ENCODE results near the gene GSC2. TPM values are rescaled to one million over a fixed set of nuclear protein-coding genes. Genes with fewer than 3 reads are reported as not detected.

GSC2 gene
- total RNA-seq, 1 donor from 2014 or later, result not detected

DNA sequence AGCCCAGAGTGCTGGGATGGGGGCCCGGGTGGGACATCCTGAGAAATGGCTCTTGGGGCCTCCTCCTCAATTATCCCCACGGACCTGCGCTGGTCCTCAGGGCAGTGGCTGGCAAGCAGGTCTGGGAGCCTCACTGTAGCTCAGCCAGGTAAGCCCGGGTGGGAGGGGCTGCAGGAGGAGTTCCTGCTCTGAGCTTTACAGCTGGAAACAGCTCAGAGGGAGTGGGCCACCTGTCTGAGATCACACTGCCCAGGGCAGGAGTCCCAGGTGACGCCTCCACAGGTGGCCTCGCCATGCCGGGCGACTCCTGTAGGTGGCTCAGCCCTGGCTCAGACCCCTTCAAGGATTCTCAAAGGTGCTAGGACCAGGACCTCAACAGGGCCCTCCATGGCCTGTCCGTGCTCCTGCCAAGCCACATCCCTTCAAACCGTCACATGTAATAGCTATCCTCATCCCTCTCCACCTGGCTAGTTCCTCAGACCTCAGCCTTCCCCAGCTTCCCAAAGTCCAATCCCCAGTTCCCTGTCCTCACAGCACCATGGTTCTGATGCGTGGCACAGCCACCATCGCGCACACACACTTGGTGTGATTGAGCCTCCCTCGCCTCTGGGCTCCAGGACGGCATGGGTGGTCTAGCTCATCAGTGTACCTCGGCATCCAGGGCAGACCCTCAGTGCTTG, 22.6 kb downstream of the GSC2 start:
- Mint-ChIP-seq H3K9me3 (ENCODE audit: unreplicated experiment) (no peaks in the 10 kb centered on the region), H3K27me3 (ENCODE audit: low read depth, unreplicated experiment) (peaks cover 30% of the 10 kb centered on the region), H3K36me3 (ENCODE audit: low read depth, unreplicated experiment) (peaks cover 16% of the 10 kb centered on the region), H3K27ac (ENCODE audit: unreplicated experiment) (no peak overlapping the region), H3K4me3 (ENCODE audit: unreplicated experiment) (no peak overlapping the region), H3K4me1 (ENCODE audit: low read depth, unreplicated experiment) (no peaks in the 10 kb centered on the region)
- Histone ChIP-seq H4K20me1 (ENCODE audit: insufficient read depth, low read length) (peaks cover 3% of the 10 kb centered on the region), H2AFZ (ENCODE audit: low read depth, low read length) (no peak overlapping the region), H3K79me2 (ENCODE audit: insufficient read depth, low read length) (no peaks in the 10 kb centered on the region), H3K9ac (ENCODE audit: low read length) (no peak overlapping the region), H3K4me1 (ENCODE audit: insufficient read depth, low read length) (no peaks in the 10 kb centered on the region), H3K27me3 (ENCODE audit: insufficient read depth, low read length) (no peaks in the 10 kb centered on the region), H3K36me3 (ENCODE audit: insufficient read depth, low read length) (no peaks in the 10 kb centered on the region), H3K9me3 (ENCODE audit: insufficient read depth, low read depth, low read length) (no peaks in the 10 kb centered on the region), H3K4me3 (ENCODE audit: insufficient read depth, low read depth, low read length) (no peak overlapping the region), H3K4me2 (ENCODE audit: low read length) (no peak overlapping the region), H3K27ac (ENCODE audit: low read depth, low read length) (no peak overlapping the region)
- FAIRE-seq (no peak), DNase-seq (ENCODE audit: low read depth) (no peak)
- no peak for TF ChIP-seq EZH2 (IDR thresholded peaks at IDR 0.05; ENCODE audit: insufficient read depth, low read length)
- no peak for TF ChIP-seq CTCF (IDR thresholded peaks at IDR 0.05; ENCODE audit: insufficient read depth, low read depth, low read length)

GRCh38 chr22:19126309-19127273, 23.5 kb downstream of the GSC2 start:
- Mint-ChIP-seq H3K36me3 (ENCODE audit: low read depth, unreplicated experiment) (peaks cover 10% of the 10 kb centered on the region), H3K4me1 (ENCODE audit: low read depth, unreplicated experiment) (no peaks in the 10 kb centered on the region), H3K27ac (ENCODE audit: unreplicated experiment) (no peak overlapping the region), H3K4me3 (ENCODE audit: unreplicated experiment) (no peak overlapping the region), H3K9me3 (ENCODE audit: unreplicated experiment) (no peaks in the 10 kb centered on the region), H3K27me3 (ENCODE audit: low read depth, unreplicated experiment) (peaks cover 30% of the 10 kb centered on the region)
- Histone ChIP-seq H3K9ac (ENCODE audit: low read length) (no peak overlapping the region), H3K27me3 (ENCODE audit: insufficient read depth, low read length) (no peaks in the 10 kb centered on the region), H4K20me1 (ENCODE audit: insufficient read depth, low read length) (peaks cover 5% of the 10 kb centered on the region), H3K36me3 (ENCODE audit: insufficient read depth, low read length) (no peaks in the 10 kb centered on the region), H3K79me2 (ENCODE audit: insufficient read depth, low read length) (peaks cover 2% of the 10 kb centered on the region), H3K4me1 (ENCODE audit: insufficient read depth, low read length) (no peaks in the 10 kb centered on the region), H2AFZ (ENCODE audit: low read depth, low read length) (no peak overlapping the region), H3K4me2 (ENCODE audit: low read length) (no peak overlapping the region), H3K27ac (ENCODE audit: low read depth, low read length) (no peak overlapping the region), H3K9me3 (ENCODE audit: insufficient read depth, low read depth, low read length) (no peaks in the 10 kb centered on the region), H3K4me3 (ENCODE audit: insufficient read depth, low read depth, low read length) (no peak overlapping the region)
- TF ChIP-seq EZH2 (IDR thresholded peaks at IDR 0.05; ENCODE audit: insufficient read depth, low read length) (no peak), CTCF (IDR thresholded peaks at IDR 0.05; ENCODE audit: insufficient read depth, low read depth, low read length) (no peak)
- FAIRE-seq, result no peak
- DNase-seq (ENCODE audit: low read depth), result no peak
